Forelimb muscle (tissue), 1 donor: ENCODE data around the gene ENTREP3. TPM values are rescaled to one million over a fixed set of nuclear protein-coding genes. Genes with fewer than 3 reads are reported as not detected.
"Not testable (repeated sequence)": the region's sequence is repeated elsewhere in the genome, so short reads cannot be mapped to it uniquely, and the experiment has no call there.

ENCODE experiments used
- DNase-seq: peaks from one replicate; pipeline ENCODE4 v3.0.0-alpha.2; 2013; ENCODE audit warnings: low read depth
- polyA plus RNA-seq: library from polyadenylated mRNA; unstranded; fragments of 120-200 nt; gene quantifications from one replicate; pipeline ENCODE4 v1.2.1, GENCODE V29; 2013; ENCODE audit not compliant: insufficient read length

ENTREP3 gene
- polyA plus RNA-seq, 1 donor, result 16.3 TPM

GRCh38 chr1:155226188-155226909, 28.9 kb downstream of the ENTREP3 start:
- DNase-seq, result no peak

GRCh38 chr1:155225404-155225759, 29.9 kb downstream of the ENTREP3 start:
- not testable (repeated sequence) for DNase-seq

- DNase-seq, result no peak
Measured at GRCh38 chr1:155223047-155223446, 32.2 kb downstream of the ENTREP3 start.

- not testable (repeated sequence) for DNase-seq
Measured at GRCh38 chr1:155220211-155220965, 34.9 kb downstream of the ENTREP3 start.

- DNase-seq, result no peak
Measured at GRCh38 chr1:155219592-155220031, 35.7 kb downstream of the ENTREP3 start.

GRCh38 chr1:155218854-155219591, 36.3 kb downstream of the ENTREP3 start:
- DNase-seq, result no peak

GRCh38 chr1:155214702-155215101, 40.6 kb downstream of the ENTREP3 start:
- not testable (repeated sequence) for DNase-seq

- DNase-seq, result not testable (repeated sequence)
Measured at GRCh38 chr1:155212051-155212440, 43.2 kb downstream of the ENTREP3 start.

GRCh38 chr1:155211381-155212050, 43.8 kb downstream of the ENTREP3 start:
- DNase-seq, result not testable (repeated sequence)

GRCh38 chr1:155210314-155211104, 44.8 kb downstream of the ENTREP3 start:
- DNase-seq, result no peak

GRCh38 chr1:155209312-155209721, 46.0 kb downstream of the ENTREP3 start:
- DNase-seq, result no peak

- peak; percentile 80 for DNase-seq
Measured at GRCh38 chr1:155208541-155209311, 46.6 kb downstream of the ENTREP3 start, which contains the start of gene MTX1. Gene MTX1 (plus strand): TSS chr1:155208695. CDS start chr1:155208805, 110 bp downstream.

- no peak for DNase-seq
Measured at GRCh38 chr1:155207806-155208540, 47.3 kb downstream of the ENTREP3 start, which contains the start of gene THBS3. Gene THBS3 (minus strand): TSS chr1:155207897. CDS start chr1:155207876, 21 bp downstream.

GRCh38 chr1:155206891-155207805, 48.1 kb downstream of the ENTREP3 start:
- no peak for DNase-seq

- DNase-seq, result no peak
Measured at GRCh38 chr1:155205969-155206593, 49.2 kb downstream of the ENTREP3 start.

GRCh38 chr1:155205035-155205434, 50.2 kb downstream of the ENTREP3 start:
- no peak for DNase-seq

GRCh38 chr1:155202731-155203515, 52.4 kb downstream of the ENTREP3 start:
- DNase-seq, result no peak
